ENCODE measurements around the gene REM2.

DNA sequence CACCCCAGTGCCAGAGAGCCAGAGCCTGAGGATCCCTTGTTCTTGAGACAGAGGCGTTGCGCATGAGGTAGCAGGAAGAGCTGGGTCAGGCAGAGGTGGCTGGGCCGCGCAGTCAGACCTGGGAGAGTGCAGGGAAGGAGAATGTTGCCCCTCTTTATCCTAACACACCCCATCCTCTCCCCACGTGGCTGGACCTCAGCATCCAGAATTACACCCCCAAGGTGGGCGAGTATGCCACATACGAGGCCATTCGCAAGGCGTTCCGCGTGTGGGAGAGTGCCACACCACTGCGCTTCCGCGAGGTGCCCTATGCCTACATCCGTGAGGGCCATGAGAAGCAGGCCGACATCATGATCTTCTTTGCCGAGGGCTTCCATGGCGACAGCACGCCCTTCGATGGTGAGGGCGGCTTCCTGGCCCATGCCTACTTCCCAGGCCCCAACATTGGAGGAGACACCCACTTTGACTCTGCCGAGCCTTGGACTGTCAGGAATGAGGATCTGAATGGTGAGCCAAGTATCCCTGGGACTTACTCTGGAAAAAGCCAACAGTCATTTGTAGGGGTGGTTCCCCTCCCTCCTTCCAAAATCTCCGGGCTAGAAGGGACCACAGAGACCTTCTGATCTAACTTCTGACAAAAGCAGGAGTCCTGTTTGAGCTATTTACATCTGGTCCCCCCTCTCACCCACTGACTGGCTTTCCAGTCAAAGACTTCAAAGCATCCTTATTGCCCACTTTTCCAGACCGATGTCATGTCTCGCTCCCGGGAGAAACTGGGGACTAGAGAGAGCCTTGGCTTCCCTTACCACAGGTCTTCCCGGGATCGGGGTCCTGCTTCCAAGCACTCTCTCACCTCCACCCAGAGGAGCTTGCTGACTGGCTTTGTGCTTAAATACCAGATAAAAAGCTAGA is 40.6 kb upstream of the REM2 start:
- TF ChIP-seq, protein P1, sequence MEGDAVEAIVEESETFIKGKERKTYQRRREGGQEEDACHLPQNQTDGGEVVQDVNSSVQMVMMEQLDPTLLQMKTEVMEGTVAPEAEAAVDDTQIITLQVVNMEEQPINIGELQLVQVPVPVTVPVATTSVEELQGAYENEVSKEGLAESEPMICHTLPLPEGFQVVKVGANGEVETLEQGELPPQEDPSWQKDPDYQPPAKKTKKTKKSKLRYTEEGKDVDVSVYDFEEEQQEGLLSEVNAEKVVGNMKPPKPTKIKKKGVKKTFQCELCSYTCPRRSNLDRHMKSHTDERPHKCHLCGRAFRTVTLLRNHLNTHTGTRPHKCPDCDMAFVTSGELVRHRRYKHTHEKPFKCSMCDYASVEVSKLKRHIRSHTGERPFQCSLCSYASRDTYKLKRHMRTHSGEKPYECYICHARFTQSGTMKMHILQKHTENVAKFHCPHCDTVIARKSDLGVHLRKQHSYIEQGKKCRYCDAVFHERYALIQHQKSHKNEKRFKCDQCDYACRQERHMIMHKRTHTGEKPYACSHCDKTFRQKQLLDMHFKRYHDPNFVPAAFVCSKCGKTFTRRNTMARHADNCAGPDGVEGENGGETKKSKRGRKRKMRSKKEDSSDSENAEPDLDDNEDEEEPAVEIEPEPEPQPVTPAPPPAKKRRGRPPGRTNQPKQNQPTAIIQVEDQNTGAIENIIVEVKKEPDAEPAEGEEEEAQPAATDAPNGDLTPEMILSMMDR (IDR thresholded peaks at IDR 0.05; ENCODE audit: insufficient read depth, low read length) = no peak
- TF ChIP-seq POLR2AphosphoS5 (IDR thresholded peaks at IDR 0.05; ENCODE audit: low read depth) = no peak
- TF ChIP-seq, protein P2, sequence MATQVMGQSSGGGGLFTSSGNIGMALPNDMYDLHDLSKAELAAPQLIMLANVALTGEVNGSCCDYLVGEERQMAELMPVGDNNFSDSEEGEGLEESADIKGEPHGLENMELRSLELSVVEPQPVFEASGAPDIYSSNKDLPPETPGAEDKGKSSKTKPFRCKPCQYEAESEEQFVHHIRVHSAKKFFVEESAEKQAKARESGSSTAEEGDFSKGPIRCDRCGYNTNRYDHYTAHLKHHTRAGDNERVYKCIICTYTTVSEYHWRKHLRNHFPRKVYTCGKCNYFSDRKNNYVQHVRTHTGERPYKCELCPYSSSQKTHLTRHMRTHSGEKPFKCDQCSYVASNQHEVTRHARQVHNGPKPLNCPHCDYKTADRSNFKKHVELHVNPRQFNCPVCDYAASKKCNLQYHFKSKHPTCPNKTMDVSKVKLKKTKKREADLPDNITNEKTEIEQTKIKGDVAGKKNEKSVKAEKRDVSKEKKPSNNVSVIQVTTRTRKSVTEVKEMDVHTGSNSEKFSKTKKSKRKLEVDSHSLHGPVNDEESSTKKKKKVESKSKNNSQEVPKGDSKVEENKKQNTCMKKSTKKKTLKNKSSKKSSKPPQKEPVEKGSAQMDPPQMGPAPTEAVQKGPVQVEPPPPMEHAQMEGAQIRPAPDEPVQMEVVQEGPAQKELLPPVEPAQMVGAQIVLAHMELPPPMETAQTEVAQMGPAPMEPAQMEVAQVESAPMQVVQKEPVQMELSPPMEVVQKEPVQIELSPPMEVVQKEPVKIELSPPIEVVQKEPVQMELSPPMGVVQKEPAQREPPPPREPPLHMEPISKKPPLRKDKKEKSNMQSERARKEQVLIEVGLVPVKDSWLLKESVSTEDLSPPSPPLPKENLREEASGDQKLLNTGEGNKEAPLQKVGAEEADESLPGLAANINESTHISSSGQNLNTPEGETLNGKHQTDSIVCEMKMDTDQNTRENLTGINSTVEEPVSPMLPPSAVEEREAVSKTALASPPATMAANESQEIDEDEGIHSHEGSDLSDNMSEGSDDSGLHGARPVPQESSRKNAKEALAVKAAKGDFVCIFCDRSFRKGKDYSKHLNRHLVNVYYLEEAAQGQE (IDR thresholded peaks at IDR 0.05; ENCODE audit: insufficient replicate concordance, low read depth) = no peak
